AG08396 (cell line): Measurements from ENCODE around the gene SAYSD1.
A peak's percentile ranks its signal among the peaks of the same experiment; 100 is the strongest.
"Not testable (repeated sequence)": the region's sequence is repeated elsewhere in the genome, so short reads cannot be mapped to it uniquely, and the experiment has no call there.

Experiments
- DNase-seq: peaks from one replicate; pipeline ENCODE4 v3.0.0; 2012; ENCODE audit warnings: low spot score, mixed read lengths

SAYSD1 gene

GRCh38 chr6:39114704-39115599, at the start of gene SAYSD1:
Gene SAYSD1 (minus strand): TSS chr6:39115186. CDS start chr6:39115089, 97 bp downstream.
- peak; percentile 98 for DNase-seq

- DNase-seq, result no peak
Measured at GRCh38 chr6:39157511-39157910, 42.5 kb upstream of the SAYSD1 start.

- DNase-seq, result no peak
Measured at GRCh38 chr6:39156801-39157200, 41.8 kb upstream of the SAYSD1 start.

GRCh38 chr6:39154705-39155104, 39.7 kb upstream of the SAYSD1 start:
- no peak for DNase-seq

- DNase-seq, result no peak
Measured at GRCh38 chr6:39153766-39154397, 38.9 kb upstream of the SAYSD1 start.

- no peak for DNase-seq
Measured at GRCh38 chr6:39152262-39152661, 37.3 kb upstream of the SAYSD1 start.

GRCh38 chr6:39151211-39151610, 36.2 kb upstream of the SAYSD1 start:
- DNase-seq, result no peak

GRCh38 chr6:39144481-39145173, 29.6 kb upstream of the SAYSD1 start:
- DNase-seq, result no peak

GRCh38 chr6:39143238-39143930, 28.4 kb upstream of the SAYSD1 start:
- DNase-seq, result no peak

GRCh38 chr6:39140556-39141167, 25.7 kb upstream of the SAYSD1 start:
- no peak for DNase-seq

- peak; percentile 26 for DNase-seq
Measured at GRCh38 chr6:39137245-39137644, 22.3 kb upstream of the SAYSD1 start.

- DNase-seq, result not testable (repeated sequence)
Measured at GRCh38 chr6:39136207-39136606, 21.2 kb upstream of the SAYSD1 start.

GRCh38 chr6:39134761-39135160, 19.8 kb upstream of the SAYSD1 start:
- DNase-seq, result not testable (repeated sequence)

- DNase-seq, result no peak
Measured at GRCh38 chr6:39130691-39131090, 15.7 kb upstream of the SAYSD1 start.

GRCh38 chr6:39128832-39129231, 13.8 kb upstream of the SAYSD1 start:
- no peak for DNase-seq

GRCh38 chr6:39128106-39128505, 13.1 kb upstream of the SAYSD1 start:
- no peak for DNase-seq

- no peak for DNase-seq
Measured at GRCh38 chr6:39124114-39124513, 9.1 kb upstream of the SAYSD1 start.

- no peak for DNase-seq
Measured at GRCh38 chr6:39118921-39119320, 3.9 kb upstream of the SAYSD1 start.

GRCh38 chr6:39114388-39114703, 640 bp downstream of the SAYSD1 start:
- DNase-seq, result no peak

- DNase-seq, result no peak
Measured at GRCh38 chr6:39113788-39114187, 1.2 kb downstream of the SAYSD1 start.

- no peak for DNase-seq
Measured at GRCh38 chr6:39111280-39111679, 3.7 kb downstream of the SAYSD1 start.
